Liver (tissue), 3 donors: ENCODE results near the gene KDM4C.

Source experiments
- GABPA ChIP-seq, 2 donors: IDR thresholded peaks in 1 of 2; conservative IDR thresholded peaks in 1 of 2; 2 replicates each; pipeline ENCODE4 v1.6.1; 2016; ENCODE audit warnings: antibody characterized with exemption in 2 of 2, mild to moderate bottlenecking in 1 of 2, moderate library complexity in 1 of 2
- HNF4G ChIP-seq: IDR thresholded peaks from 2 replicates; pipeline ENCODE4 v1.6.1; 2016; ENCODE audit warnings: antibody characterized with exemption
- JUND ChIP-seq, 2 donors: IDR thresholded peaks; 2 replicates each; pipeline ENCODE4 v1.6.1; 2016; ENCODE audit warnings: antibody characterized with exemption in 2 of 2
- MAX ChIP-seq: IDR thresholded peaks from 2 replicates; pipeline ENCODE4 v1.6.1; 2016; ENCODE audit warnings: antibody characterized with exemption
- RAD21 ChIP-seq, 2 donors: IDR thresholded peaks; 2 replicates each; pipeline ENCODE4 v1.6.1; 2016; ENCODE audit warnings: antibody characterized with exemption in 2 of 2, mild to moderate bottlenecking in 2 of 2
- REST ChIP-seq: IDR thresholded peaks from 2 replicates; pipeline ENCODE4 v1.6.1; 2016; ENCODE audit warnings: antibody characterized with exemption, mild to moderate bottlenecking
- SP1 ChIP-seq: IDR thresholded peaks from 2 replicates; pipeline ENCODE4 v1.6.1; 2018; ENCODE audit warnings: antibody characterized with exemption, mild to moderate bottlenecking
- TAF1 ChIP-seq: conservative IDR thresholded peaks from 2 replicates; pipeline ENCODE4 v1.6.1; 2016; ENCODE audit warnings: antibody characterized with exemption, mild to moderate bottlenecking
- ZBTB33 ChIP-seq: IDR thresholded peaks from 2 replicates; pipeline ENCODE4 v1.6.1; 2016; ENCODE audit warnings: antibody characterized with exemption
- TF ChIP-seq, protein P1 (sequence below): fragments of 150-350 bp; IDR thresholded peaks from 2 replicates; pipeline ENCODE4 v1.5.1; 2017; ENCODE audit warnings: improper control_type of control experiment, low read depth, low read length; ENCODE audit not compliant: missing input control
- donor health status: healthy.
- donor health status: healthy.

DNA sequence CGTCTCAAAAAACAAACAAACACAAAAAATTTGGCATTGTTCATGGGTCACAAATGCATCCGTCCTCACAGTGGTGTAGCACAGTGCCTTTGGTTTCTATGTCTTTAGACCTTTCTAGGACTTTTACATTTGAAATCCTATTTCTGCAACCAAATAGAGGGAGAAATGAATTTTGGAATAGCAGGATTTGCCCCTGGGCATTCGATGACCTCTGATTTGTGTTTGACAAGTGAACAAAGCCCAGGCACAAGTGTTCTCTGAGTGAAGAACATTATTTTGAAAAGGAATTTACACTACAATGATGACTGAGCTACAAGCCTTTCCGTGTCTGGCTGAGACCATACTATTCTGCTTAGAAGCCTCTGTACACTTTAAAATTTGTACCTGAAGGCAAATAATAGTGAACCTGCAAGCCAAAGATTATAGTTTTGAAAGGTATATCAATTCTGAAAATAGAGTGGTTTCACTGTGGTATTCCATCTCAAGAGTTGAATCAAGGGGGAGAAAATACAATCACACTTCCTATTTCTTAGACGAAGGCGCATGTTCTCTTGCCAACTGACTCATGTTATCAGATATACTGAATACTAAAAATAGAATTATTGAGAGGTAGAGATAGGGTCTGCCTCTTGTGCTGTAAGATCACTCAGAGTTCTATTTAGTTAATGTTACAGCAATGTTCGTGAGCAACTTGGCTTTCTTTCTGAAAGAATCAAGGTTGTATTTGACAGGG lies 297.6 kb downstream of the KDM4C start:
- TF ChIP-seq, protein P1, sequence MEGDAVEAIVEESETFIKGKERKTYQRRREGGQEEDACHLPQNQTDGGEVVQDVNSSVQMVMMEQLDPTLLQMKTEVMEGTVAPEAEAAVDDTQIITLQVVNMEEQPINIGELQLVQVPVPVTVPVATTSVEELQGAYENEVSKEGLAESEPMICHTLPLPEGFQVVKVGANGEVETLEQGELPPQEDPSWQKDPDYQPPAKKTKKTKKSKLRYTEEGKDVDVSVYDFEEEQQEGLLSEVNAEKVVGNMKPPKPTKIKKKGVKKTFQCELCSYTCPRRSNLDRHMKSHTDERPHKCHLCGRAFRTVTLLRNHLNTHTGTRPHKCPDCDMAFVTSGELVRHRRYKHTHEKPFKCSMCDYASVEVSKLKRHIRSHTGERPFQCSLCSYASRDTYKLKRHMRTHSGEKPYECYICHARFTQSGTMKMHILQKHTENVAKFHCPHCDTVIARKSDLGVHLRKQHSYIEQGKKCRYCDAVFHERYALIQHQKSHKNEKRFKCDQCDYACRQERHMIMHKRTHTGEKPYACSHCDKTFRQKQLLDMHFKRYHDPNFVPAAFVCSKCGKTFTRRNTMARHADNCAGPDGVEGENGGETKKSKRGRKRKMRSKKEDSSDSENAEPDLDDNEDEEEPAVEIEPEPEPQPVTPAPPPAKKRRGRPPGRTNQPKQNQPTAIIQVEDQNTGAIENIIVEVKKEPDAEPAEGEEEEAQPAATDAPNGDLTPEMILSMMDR = no peak
- TF ChIP-seq MAX (no peak), TAF1 (no peak), REST (no peak), SP1 (no peak), RAD21 (IDR thresholded peaks at IDR 0.05) (no peak), ZBTB33 (no peak), GABPA (IDR thresholded peaks at IDR 0.05 in 1 of 2, conservative IDR thresholded peaks at IDR 0.05 in 1 of 2) (no peak), JUND (IDR thresholded peaks at IDR 0.05) (no peak), HNF4G (no peak)
